Thyroid gland (tissue), 4 donors: Measurements from ENCODE around the gene LAMA3.

Experiments used
- POLR2A ChIP-seq, 2 donors: fragments of 450-650 bp; IDR thresholded peaks; one replicate each; pipeline ENCODE4 v1.6.1; 2017; ENCODE audit warnings: antibody characterized with exemption in 2 of 2, mild to moderate bottlenecking in 2 of 2, moderate library complexity in 1 of 2
- TF ChIP-seq, protein P1 (sequence below), 6 experiments: fragments of 200-600 bp in 3 of 6; fragments of 450-650 bp in 3 of 6; sonication (generic) in 3 of 6; IDR thresholded peaks; one replicate each; pipeline ENCODE4 v1.5.1; 2016 to 2019; ENCODE audit warnings: antibody characterized with exemption in 6 of 6, mild to moderate bottlenecking in 2 of 6, inconsistent platforms in 1 of 6, moderate library complexity in 1 of 6

DNA sequence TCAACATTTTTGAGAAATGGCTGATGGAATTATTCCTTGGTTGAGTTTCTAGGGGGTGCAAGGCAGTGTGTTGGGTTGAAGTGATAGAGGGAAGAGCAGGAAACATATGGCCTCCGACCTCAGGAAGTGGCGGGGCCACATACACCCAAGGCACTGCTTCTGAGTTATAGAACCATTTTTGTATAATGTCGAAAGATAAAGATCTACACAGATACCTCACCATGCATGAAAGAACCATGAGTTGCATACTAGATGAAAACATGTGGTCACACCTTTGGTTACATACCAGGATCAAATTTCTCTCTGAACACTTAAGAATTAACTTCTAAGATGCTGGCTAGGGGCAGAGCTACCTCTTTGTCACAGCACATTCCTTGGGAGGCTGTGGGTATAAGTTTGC lies 23.2 kb downstream of the LAMA3 start:
- TF ChIP-seq, protein P1, sequence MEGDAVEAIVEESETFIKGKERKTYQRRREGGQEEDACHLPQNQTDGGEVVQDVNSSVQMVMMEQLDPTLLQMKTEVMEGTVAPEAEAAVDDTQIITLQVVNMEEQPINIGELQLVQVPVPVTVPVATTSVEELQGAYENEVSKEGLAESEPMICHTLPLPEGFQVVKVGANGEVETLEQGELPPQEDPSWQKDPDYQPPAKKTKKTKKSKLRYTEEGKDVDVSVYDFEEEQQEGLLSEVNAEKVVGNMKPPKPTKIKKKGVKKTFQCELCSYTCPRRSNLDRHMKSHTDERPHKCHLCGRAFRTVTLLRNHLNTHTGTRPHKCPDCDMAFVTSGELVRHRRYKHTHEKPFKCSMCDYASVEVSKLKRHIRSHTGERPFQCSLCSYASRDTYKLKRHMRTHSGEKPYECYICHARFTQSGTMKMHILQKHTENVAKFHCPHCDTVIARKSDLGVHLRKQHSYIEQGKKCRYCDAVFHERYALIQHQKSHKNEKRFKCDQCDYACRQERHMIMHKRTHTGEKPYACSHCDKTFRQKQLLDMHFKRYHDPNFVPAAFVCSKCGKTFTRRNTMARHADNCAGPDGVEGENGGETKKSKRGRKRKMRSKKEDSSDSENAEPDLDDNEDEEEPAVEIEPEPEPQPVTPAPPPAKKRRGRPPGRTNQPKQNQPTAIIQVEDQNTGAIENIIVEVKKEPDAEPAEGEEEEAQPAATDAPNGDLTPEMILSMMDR (IDR thresholded peaks at IDR 0.05) = no peak
- TF ChIP-seq POLR2A (IDR thresholded peaks at IDR 0.05) = no peak
